SU-DHL-6 (cell line): ENCODE data around the gene ELMO1.

Source experiments
- CTCF ChIP-seq: fragments of 200-600 bp; sonication (generic); IDR thresholded peaks from one replicate; pipeline ENCODE4 v1.5.1; 2017; ENCODE audit warnings: antibody characterized with exemption, mild to moderate bottlenecking, low read length, moderate library complexity; ENCODE audit not compliant: insufficient read depth, poor library complexity, severe bottlenecking
- EZH2phosphoT487 ChIP-seq: fragments of 200-600 bp; sonication (generic), shearing (Covaris generic); conservative IDR thresholded peaks from 2 replicates; pipeline ENCODE4 v1.6.1; 2018; ENCODE audit warnings: mild to moderate bottlenecking, antibody characterized with exemption, low read length, moderate library complexity, mixed read lengths

- TF ChIP-seq CTCF (no peak), EZH2phosphoT487 (no peak)
Measured at GRCh38 chr7:36962367-36962766, 486.3 kb downstream of the ELMO1 start.
